ENCODE data around the gene FOXO6.

- TF ChIP-seq EZH2 (IDR thresholded peaks at IDR 0.05; ENCODE audit: borderline replicate concordance, insufficient read depth, low read depth, low read length, poor library complexity, severe bottlenecking) (no peak), CTCF (IDR thresholded peaks at IDR 0.05) (no peak)
Measured at GRCh38 chr1:41414716-41415306, 53.6 kb downstream of the FOXO6 start.

All from B cell (primary cell).